Measurements from ENCODE around the gene LONP2.
"Not testable (repeated sequence)": the region's sequence is repeated elsewhere in the genome, so short reads cannot be mapped to it uniquely, and the experiment has no call there.

Gene LONP2

GRCh38 chr16:48369765-48370164 lies 125.7 kb downstream of the LONP2 start:
- DNase-seq (ENCODE audit: low spot score), result no peak

GRCh38 chr16:48370229-48370628 lies 126.1 kb downstream of the LONP2 start:
- no peak for DNase-seq (ENCODE audit: low spot score)

- DNase-seq (ENCODE audit: low spot score), result not testable (repeated sequence)
These were observed 126.7 kb downstream of the LONP2 start for GRCh38 chr16:48370668-48371392.

- DNase-seq (ENCODE audit: low spot score), result no peak
These were observed 127.3 kb downstream of the LONP2 start for GRCh38 chr16:48371393-48371780.

GRCh38 chr16:48372744-48373143 lies 128.6 kb downstream of the LONP2 start:
- no peak for DNase-seq (ENCODE audit: low spot score)

- DNase-seq (ENCODE audit: low spot score), result no peak
These were observed 129.3 kb downstream of the LONP2 start for GRCh38 chr16:48373258-48374029.

GRCh38 chr16:48374255-48374654 lies 130.2 kb downstream of the LONP2 start:
- DNase-seq (ENCODE audit: low spot score), result no peak

- DNase-seq (ENCODE audit: low spot score), result not testable (repeated sequence)
These were observed 133.2 kb downstream of the LONP2 start for GRCh38 chr16:48377301-48377700.

GRCh38 chr16:48378276-48378675 lies 134.2 kb downstream of the LONP2 start:
- DNase-seq (ENCODE audit: low spot score), result no peak

- no peak for DNase-seq (ENCODE audit: low spot score)
These were observed 134.7 kb downstream of the LONP2 start for GRCh38 chr16:48378836-48379235.

GRCh38 chr16:48381201-48381600 lies 137.1 kb downstream of the LONP2 start:
- DNase-seq (ENCODE audit: low spot score), result no peak

GRCh38 chr16:48382131-48382530 lies 138.0 kb downstream of the LONP2 start:
- no peak for DNase-seq (ENCODE audit: low spot score)

- DNase-seq (ENCODE audit: low spot score), result no peak
These were observed 139.1 kb downstream of the LONP2 start for GRCh38 chr16:48383009-48383876.

GRCh38 chr16:48383877-48384519 lies 139.9 kb downstream of the LONP2 start:
- DNase-seq (ENCODE audit: low spot score), result peak; percentile 35

GRCh38 chr16:48384520-48385252 lies 140.6 kb downstream of the LONP2 start:
- peak; percentile 40 for DNase-seq (ENCODE audit: low spot score)

- peak; percentile 75 for DNase-seq (ENCODE audit: low spot score)
These were observed 141.4 kb downstream of the LONP2 start, which contains the start of gene SIAH1 for GRCh38 chr16:48385253-48386150. Gene SIAH1, minus strand, starts transcription at chr16:48385413. Its CDS starts 22,985 bp downstream, at chr16:48362428.

GRCh38 chr16:48386559-48387312 lies 142.6 kb downstream of the LONP2 start:
- no peak for DNase-seq (ENCODE audit: low spot score)

GRCh38 chr16:48392407-48392806 lies 148.3 kb downstream of the LONP2 start:
- DNase-seq (ENCODE audit: low spot score), result no peak
